ENCODE results near the gene CTCF.

Gene CTCF

DNA sequence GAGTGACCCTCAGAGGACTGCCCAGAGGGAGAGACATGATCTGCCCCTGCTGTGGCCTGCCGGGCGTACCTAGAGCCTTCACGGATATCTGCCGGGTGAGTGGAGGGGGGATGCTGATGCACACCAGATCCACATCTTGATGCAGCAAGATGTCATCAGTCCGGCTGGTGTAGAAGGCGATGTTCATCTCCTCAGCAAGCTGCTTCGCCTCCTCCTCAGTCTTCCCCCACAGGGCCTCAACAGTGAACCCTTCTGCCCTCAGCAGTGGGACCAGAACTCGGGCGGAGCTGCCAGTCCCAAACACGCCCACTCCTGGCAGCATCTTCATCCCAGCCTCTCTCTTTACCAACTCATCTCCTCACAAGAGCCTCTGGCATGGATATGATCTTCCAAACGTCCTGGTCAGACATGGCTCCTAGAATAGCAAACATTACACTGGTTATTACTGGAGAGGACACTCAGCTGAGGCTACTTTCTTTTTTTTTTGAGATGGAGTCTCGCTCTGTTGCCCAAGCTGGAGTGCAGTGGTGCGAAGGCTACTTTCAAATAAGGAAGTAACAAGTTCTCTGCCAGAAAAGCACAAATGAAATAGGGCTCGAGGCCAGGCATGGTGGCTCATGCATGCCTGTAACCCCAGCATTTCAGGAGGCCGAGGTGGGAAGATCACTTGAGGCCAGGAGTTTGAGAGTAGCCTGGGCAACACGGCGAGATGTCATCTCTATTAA lies 123.2 kb downstream of the CTCF start:
- DNase-seq = no peak

Measured in suppressor macrophage (primary cell).